GM12878 (cell line): ENCODE measurements around the gene PHPT1. TPM values are rescaled to one million over a fixed set of nuclear protein-coding genes. Genes with fewer than 3 reads are reported as not detected.
"Not testable (repeated sequence)": the region's sequence is repeated elsewhere in the genome, so short reads cannot be mapped to it uniquely, and the experiment has no call there.

ENCODE experiments used
- ATAC-seq: fragments of 200-7000 bp; cut with Tn5 transposase; 3 replicates; pipeline ENCODE4 v1.9.1; 2020; ENCODE audit warnings: mild to moderate bottlenecking, moderate library complexity
- BruUV-seq: library from RNA; stranded (reverse); fragments of 400-500 nt; replicated peaks from 2 replicates; lab custom pipeline; 2021; lab: Mats Ljungman, UMichigan
- CTCF ChIA-PET: fragments of 300-600 bp; sonication (Branson Sonifier 250); formaldehyde crosslinking; extraction: SDS; loops from one replicate; lab custom pipeline; 2021; ENCODE audit warnings: inconsistent platforms; lab: Yijun Ruan, JAX
- POLR2A ChIA-PET: fragments of 350-600 bp; formaldehyde crosslinking; extraction: SDS; loops from one replicate; lab custom pipeline; 2021; ENCODE audit warnings: inconsistent platforms; lab: Charles Lee
- RAD21 ChIA-PET: fragments of 300-600 bp; sonication (Branson Sonifier 250); formaldehyde crosslinking; loops from one replicate; lab custom pipeline; 2023; ENCODE audit warnings: antibody characterized with exemption; ENCODE audit not compliant: unreplicated experiment; lab: Charles Lee
- SMC1A ChIA-PET: fragments of 300-600 bp; sonication (Branson Sonifier 250); formaldehyde crosslinking; loops from one replicate; lab custom pipeline; 2023; ENCODE audit not compliant: unreplicated experiment, uncharacterized antibody; lab: Charles Lee
- DNase-seq: peaks from one replicate; pipeline ENCODE4 v3.0.0-alpha.2; 2011; ENCODE audit warnings: low read depth, low spot score
- FAIRE-seq: peaks from 3 replicates; lab custom pipeline; 2011; peaks lifted over from hg19 to GRCh38; lab: Jason Lieb, UNC
- H2AFZ ChIP-seq: 2 replicates; pipeline ENCODE4 v1.6.0; 2011; ENCODE audit warnings: low read depth, low read length, control low read depth; ENCODE audit not compliant: control insufficient read depth
- H3K27ac ChIP-seq: 2 replicates; pipeline ENCODE4 v1.5.1; 2011; ENCODE audit warnings: control low read depth; ENCODE audit not compliant: control insufficient read depth, insufficient read depth
- H3K27me3 ChIP-seq, 2 experiments: replicated peaks in 1 of 2; 2 replicates each; pipeline versions ENCODE4 v1.6.0 to v1.6.1; 2011; ENCODE audit warnings: low read length in 1 of 2; ENCODE audit not compliant: control insufficient read depth in 2 of 2, insufficient read depth in 2 of 2
- H3K36me3 ChIP-seq, 2 experiments: 2 replicates each; pipeline ENCODE4 v1.5.1; 2011; ENCODE audit warnings: low read length in 1 of 2; ENCODE audit not compliant: control insufficient read depth in 2 of 2, insufficient read depth in 2 of 2
- H3K4me1 ChIP-seq: 2 replicates; pipeline ENCODE4 v1.6.1; 2011; ENCODE audit warnings: mild to moderate bottlenecking, low read length, moderate library complexity, mixed read lengths; ENCODE audit not compliant: control insufficient read depth, insufficient read depth
- H3K4me2 ChIP-seq: 2 replicates; pipeline ENCODE4 v1.6.0; 2011; ENCODE audit warnings: control low read depth; ENCODE audit not compliant: control insufficient read depth, insufficient read depth
- H3K4me3 ChIP-seq: fragments of 200-600 bp; sonication (generic); 2 replicates; pipeline ENCODE4 v1.5.1; 2016
- H3K79me2 ChIP-seq: 2 replicates; pipeline ENCODE4 v1.6.0; 2011; ENCODE audit warnings: low read length; ENCODE audit not compliant: control insufficient read depth, insufficient read depth
- H3K9ac ChIP-seq: 2 replicates; pipeline ENCODE4 v1.8.0; 2011; ENCODE audit warnings: low read length, control low read depth, mixed read lengths; ENCODE audit not compliant: control insufficient read depth, insufficient read depth
- H3K9me3 ChIP-seq: replicated peaks from 3 replicates; pipeline ENCODE4 v1.5.1; 2011; ENCODE audit warnings: mild to moderate bottlenecking, low read length; ENCODE audit not compliant: control insufficient read depth, insufficient read depth
- H4K20me1 ChIP-seq: 2 replicates; pipeline ENCODE4 v1.6.0; 2011; ENCODE audit not compliant: control insufficient read depth, insufficient read depth
- MLLT1 ChIP-seq: fragments of 450-650 bp; IDR thresholded peaks from 2 replicates; pipeline ENCODE4 v1.6.1; 2016; ENCODE audit warnings: mild to moderate bottlenecking
- ZBTB40 ChIP-seq: fragments of 450-650 bp; IDR thresholded peaks from 2 replicates; pipeline ENCODE4 v1.6.1; 2016; ENCODE audit warnings: mild to moderate bottlenecking, moderate library complexity, borderline replicate concordance
- WGBS: methylation state at CpG from one replicate; pipeline ENCODE4 v1.1.6; 2016; ENCODE audit warnings: low lambda C conversion rate; ENCODE audit not compliant: insufficient replicate concordance, insufficient coverage; ENCODE audit errors: missing lambda C conversion rate; 5-methylcytosine and 5-hydroxymethylcytosine counted together
- in situ Hi-C: fragments of 300-500 bp; cut with MboI; formaldehyde crosslinking; loops from 9 replicates; pipeline ENCODE4 v1.14.3; 2018; ENCODE audit warnings: mixed read lengths
- intact Hi-C: fragments of 100-400 bp; cut with micrococcal nuclease; formaldehyde crosslinking; loops from one replicate; pipeline ENCODE4 v1.14.2; 2022; ENCODE audit not compliant: unreplicated experiment
- polyA plus RNA-seq, 11 experiments: library from polyadenylated mRNA; depleted of rRNA in 4 of 11; unstranded in 6 of 11; stranded (reverse) in 5 of 11; fragments of >200 nt; fragmentation: Nextera tagmentation in 4 of 11; fragmentation: Illumina TruSeq in 1 of 11; extraction: Ambion mirVana in 4 of 11; extraction: Trizol in 1 of 11; gene quantifications; 1 replicate in 1 of 11; 2 replicates in 10 of 11; pipeline versions ENCODE4 v1.2.1 to v1.2.3, GENCODE V29; 2011 to 2016; ENCODE audit warnings: inconsistent platforms in 2 of 11, missing spikeins in 2 of 11, low read depth in 1 of 11
- total RNA-seq, 4 experiments: library from RNA; depleted of rRNA in 3 of 4; stranded (reverse); fragments of >200 nt in 3 of 4; fragmentation: Illumina TruSeq in 1 of 4; extraction: Trizol in 1 of 4; gene quantifications; 2 replicates each; pipeline versions ENCODE4 v1.2.1 to v1.2.3, GENCODE V29; 2013 to 2021

PHPT1 gene
- total and polyA plus RNA-seq, 10 of the 15 experiments (the other 5 are each of a cell fraction or from before 2014, with no cell fraction given) = 56.2 to 323 (median 140) TPM

DNA sequence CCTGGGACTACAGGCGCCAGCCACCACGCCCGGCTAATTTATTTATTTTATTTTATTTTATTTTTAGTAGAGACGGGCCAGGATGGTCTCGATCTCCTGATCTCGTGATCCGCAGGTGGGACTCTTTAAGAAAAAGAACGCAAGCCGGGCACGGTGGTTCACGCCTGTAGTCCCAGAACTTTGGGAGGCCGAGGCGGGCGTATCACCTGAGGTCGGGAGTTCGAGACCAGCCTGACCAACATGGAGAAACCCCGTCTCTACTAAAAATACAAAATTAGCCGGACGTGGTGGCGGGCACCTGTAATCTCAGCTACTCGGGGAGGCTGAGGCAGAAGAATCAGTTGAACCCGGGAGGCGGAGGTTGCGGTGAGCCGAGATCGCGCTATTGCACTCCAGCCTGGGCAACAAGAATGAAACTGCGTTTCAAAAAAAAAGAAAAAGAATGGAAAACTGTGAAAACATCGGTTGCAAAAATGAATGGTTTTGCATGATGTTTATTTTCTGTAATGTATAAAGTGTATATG is 17.8 kb downstream of the PHPT1 start:
- 84% methylated on average over 27 of the region's 29 CpGs for WGBS
- CTCF ChIA-PET, H3K4me1 ChIP-seq, ATAC-seq, DNase-seq, RAD21 ChIA-PET, H2AFZ ChIP-seq, BruUV-seq, H4K20me1 ChIP-seq, FAIRE-seq, SMC1A ChIA-PET, H3K27me3 ChIP-seq, H3K36me3 ChIP-seq, in situ Hi-C loops, intact Hi-C loops, H3K9me3 ChIP-seq: not testable (repeated sequence)
- TF ChIP-seq MLLT1 = peak; percentile 99
- TF ChIP-seq ZBTB40 = peak; percentile 62
- Histone ChIP-seq H3K27ac (peak overlapping the region; percentile 65; the same call in 1 of the 2 replicates), H3K4me3 (peak overlapping the region; percentile 70), H3K79me2 (peaks cover 24% of the 10 kb centered on the region), H3K4me2 (peak overlapping the region; percentile 79; the same call in 1 of the 2 replicates), H3K9ac (peak overlapping the region; percentile 83)
- POLR2A ChIA-PET = interaction anchor here (0.5 to 1.5 kb wide), 2 partner anchors 15 to 65 kb away, joined by 5 read pairs; no protein-coding TSS in a partner anchor
